HPDE6-E6E7 (cell line): ENCODE results near the gene TSSK2.
A peak's percentile ranks its signal among the peaks of the same experiment; 100 is the strongest.

ENCODE experiments used
- DNase-seq: peaks from one replicate; pipeline ENCODE4 v3.0.0; 2011; ENCODE audit warnings: missing footprints; ENCODE audit errors: extremely low spot score

TSSK2 gene

DNA sequence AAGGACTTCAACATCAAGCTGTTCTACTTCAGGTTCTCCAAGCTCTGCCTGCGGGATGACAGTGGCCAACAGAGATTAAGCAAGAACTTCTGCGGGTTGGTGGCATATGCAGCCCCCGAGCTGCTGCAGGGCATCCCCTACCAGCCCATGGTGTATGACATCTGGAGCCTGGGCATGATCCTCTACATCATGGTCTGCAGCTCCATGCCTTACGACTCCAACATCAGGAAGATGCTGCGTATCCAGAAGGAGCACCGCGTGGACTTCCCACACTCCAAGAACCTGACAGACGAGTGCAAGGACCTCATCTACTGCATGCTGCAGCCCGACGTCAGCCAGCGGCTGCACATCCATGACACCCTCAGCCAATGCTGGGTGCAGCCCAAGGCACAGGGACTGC, 6.1 kb upstream of the TSSK2 start:
- DNase-seq: no peak

DNA sequence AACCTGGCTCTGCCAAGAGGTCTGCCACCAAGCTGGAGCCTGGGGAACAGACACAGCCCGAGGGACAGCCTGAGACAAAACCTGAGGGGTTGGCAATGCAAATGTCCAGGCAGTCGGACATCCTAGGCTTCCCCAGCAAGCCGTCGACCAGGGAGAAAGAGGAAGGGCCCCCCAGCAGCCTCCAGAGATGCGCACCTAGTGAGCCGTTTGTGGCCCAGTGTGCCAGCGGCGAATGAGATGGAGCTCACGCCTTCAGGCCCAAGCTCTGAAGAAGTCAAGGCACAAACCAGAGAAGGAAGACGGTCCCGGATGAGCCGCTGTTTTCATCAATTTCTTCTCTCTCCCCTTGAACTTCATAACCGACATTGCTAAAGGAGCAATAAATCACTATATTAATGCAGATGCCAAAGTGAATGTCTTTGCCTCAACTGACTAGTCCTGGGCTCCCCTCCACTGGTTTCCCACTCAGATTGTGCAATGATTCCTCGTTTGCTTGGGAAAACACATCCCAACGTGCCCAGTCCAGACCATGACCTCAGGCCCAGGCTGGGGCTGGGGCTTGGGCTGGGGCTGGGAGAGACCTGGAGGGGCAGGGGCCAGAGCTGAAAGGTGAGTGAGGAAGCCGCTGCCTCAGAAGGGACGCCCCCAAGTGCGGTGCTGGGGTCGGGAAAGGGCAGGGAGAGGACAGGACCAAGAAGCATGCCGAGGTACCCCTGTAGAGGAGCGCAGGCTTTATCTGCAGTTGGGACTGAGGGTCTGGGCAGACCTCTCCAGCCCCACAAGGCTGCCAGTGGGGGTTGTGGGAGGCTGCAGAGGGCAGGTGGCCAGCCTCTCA, 5.4 kb upstream of the TSSK2 start:
- DNase-seq: no peak

DNA sequence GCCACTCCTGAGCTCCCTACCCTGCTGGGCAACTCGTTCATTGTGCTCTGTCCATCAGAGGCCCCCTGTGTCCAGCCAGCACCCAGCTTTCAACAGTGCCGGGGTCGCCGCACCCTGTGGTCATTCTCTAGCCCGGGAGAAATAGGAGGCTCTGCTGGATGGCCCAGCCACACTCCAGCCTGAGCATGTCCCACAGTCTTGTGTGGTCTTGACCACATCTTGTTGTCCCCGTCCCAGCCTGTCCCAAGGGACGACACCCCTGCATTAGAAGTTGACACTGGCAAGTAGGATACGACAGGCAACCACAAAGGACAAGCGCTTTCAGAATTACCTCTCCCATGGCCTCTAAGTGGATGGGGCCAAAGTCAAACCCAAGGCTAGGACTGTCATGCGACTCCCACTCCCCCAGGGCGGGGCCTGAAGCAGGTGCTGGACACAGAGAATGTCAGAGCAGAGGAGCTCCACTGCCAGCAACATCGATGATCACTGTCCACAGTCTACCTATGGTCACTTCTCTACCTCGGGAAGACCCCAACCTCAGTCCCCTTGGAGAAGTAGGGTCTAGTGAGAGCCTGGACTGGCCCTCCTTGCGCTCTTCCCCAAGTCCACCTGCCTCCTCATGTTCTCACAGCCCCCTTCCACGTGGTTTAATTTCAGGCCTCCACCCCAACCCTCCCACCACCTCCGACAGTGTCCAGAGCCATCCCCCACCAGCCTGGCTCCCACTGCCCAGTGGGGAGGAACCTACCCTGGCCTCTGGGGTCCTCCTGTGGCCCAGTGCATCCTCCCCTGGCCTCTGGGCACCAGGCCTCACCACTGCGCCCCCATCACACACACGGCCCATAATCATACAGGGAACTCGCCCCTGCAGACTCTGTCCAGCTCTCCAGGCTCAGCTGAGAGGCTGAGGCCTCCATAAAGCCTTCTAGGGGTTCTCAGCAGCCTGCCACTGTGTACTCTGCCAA, 4.5 kb upstream of the TSSK2 start:
- no peak for DNase-seq

DNA sequence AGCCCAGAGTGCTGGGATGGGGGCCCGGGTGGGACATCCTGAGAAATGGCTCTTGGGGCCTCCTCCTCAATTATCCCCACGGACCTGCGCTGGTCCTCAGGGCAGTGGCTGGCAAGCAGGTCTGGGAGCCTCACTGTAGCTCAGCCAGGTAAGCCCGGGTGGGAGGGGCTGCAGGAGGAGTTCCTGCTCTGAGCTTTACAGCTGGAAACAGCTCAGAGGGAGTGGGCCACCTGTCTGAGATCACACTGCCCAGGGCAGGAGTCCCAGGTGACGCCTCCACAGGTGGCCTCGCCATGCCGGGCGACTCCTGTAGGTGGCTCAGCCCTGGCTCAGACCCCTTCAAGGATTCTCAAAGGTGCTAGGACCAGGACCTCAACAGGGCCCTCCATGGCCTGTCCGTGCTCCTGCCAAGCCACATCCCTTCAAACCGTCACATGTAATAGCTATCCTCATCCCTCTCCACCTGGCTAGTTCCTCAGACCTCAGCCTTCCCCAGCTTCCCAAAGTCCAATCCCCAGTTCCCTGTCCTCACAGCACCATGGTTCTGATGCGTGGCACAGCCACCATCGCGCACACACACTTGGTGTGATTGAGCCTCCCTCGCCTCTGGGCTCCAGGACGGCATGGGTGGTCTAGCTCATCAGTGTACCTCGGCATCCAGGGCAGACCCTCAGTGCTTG, 3.6 kb upstream of the TSSK2 start:
- DNase-seq: no peak

DNA sequence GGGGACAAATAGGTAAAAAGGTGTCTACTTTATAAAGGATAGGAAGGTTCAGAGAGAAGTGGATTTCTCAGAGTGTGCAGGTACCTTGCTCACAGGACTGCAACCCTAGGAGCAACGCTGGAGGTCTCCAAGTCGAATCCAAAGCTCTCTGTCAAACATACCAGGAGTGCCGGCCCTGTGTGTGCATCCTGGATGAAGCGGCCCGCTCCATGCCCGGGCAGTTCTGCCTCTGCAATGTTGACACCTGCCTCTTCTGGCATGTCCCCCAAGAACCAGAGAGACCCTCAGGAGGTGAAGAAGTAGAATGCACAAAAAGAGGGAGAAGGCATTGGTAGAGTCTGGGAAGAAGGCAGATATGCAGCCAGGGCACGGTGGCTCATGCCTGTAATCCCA, 3.1 kb upstream of the TSSK2 start:
- no peak for DNase-seq

DNA sequence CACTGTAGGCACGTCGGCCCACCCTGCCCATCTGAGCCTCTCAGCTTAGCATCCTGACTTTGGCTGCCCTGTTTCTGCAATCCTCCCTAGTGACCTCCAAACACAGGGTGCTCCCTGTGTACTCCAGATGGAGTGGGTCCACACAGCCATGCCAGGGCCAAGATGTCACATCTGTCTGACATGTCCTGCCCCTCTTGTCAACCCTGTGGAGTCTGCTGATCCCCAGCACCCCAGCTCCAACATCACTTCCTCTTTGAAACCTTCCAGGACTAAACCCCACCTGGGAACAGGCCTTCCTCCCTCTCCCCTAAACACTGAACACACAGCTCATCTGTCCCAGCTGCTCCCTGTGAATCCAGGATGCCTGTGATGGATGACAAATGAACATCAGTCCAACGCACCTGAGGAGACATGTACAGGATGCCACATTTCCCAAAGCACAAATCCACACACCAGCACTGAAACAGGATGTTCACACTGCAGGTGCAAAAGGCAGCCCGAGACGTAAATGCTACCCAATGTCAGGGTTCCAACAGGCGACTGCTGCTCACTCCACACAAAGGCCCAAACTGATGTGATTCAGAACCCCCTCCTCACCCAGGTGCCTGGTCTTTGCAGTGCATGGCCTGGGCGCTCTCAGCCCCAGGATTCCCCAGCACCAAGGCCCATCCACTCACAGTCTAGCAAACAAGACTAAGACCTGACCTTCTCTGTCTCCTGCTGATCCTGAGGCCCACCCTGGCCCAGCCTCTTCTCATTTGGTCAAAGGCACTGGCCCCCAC, 2.0 kb upstream of the TSSK2 start:
- DNase-seq: no peak

DNA sequence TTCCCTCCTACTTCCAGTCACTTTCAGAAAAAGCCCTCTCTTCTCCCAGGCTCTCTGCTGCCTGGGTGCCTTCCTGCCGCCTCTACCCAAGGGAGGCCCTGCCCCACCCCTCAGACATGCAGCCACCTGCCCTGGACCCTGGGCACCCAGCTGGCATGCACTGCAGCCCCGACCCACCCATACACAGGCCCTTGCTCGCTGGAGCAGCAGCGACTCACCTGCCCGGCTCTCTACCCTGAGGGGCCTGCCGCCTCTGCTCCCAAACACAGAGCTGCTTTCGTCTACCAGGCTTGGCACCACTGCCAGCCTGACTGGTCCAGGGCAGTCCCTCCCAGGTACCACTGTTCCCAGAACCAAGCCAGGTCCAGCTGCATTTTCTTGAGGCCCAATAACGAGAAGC, 1.2 kb upstream of the TSSK2 start:
- DNase-seq: peak; percentile 80

DNA sequence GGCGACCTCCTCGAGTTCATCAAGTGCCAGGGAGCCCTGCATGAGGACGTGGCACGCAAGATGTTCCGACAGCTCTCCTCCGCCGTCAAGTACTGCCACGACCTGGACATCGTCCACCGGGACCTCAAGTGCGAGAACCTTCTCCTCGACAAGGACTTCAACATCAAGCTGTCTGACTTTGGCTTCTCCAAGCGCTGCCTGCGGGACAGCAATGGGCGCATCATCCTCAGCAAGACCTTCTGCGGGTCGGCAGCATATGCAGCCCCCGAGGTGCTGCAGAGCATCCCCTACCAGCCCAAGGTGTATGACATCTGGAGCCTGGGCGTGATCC, 542 bp downstream of the TSSK2 start:
- no peak for DNase-seq

DNA sequence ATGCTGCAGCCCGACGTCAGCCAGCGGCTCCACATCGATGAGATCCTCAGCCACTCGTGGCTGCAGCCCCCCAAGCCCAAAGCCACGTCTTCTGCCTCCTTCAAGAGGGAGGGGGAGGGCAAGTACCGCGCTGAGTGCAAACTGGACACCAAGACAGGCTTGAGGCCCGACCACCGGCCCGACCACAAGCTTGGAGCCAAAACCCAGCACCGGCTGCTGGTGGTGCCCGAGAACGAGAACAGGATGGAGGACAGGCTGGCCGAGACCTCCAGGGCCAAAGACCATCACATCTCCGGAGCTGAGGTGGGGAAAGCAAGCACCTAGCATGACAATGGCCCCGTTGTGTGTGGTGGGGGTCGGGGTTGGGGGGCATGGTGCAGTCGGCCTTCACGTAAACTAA, 1.0 kb downstream of the TSSK2 start:
- no peak for DNase-seq

DNA sequence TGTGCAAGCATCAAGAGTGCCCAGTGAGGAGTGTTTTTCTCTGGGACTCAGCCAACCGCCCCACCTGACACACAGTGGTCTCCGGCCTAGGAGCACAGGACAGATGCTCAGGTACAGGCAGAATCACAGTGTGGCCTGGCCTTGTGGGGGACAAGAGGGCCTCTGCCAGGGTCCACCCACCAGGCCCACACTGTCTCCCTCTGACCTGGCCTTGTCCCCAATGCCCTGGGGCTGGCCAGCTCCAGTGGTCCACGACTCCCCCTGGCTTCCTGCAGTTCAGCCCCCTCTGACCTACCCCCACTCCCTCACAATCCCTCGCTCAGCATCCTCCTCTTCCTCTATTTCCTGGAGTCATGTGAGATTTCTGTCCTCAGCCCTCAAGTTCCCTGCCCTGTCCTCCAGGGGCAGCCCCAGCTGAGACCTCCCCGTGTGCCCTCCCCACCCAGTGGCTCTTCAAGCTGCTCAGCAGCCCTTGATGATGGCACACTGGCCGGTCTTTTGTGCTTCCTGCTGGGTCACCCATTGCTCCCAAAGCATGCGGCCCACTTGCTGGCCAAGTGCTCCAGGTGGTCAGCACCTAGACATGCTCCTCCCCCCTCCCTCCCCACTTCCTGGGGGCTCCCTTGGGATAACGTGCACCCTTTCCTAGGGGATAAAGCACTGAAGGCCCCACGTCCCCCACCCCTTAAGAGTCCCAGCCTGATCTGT, 1.7 kb downstream of the TSSK2 start:
- DNase-seq: no peak

DNA sequence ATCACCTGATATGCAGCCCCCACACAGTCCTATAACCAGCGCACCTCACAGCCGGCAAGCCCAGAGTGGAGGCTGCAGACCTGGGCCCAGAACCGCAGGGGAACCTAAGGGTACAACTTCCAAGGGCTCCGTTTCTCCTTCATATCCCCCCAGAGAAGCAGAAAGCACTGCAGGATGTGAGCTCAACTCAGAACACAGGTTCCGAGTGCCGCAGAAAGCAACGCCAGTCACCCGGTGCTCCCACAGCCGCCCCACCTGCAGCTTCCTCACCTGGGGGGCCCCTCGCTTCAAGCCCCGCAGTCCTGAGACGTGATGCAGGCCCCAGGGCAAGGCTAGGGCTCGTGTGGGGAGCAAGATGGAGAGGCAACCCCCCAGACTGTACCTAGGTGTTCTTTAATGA, 2.5 kb downstream of the TSSK2 start:
- DNase-seq: no peak

DNA sequence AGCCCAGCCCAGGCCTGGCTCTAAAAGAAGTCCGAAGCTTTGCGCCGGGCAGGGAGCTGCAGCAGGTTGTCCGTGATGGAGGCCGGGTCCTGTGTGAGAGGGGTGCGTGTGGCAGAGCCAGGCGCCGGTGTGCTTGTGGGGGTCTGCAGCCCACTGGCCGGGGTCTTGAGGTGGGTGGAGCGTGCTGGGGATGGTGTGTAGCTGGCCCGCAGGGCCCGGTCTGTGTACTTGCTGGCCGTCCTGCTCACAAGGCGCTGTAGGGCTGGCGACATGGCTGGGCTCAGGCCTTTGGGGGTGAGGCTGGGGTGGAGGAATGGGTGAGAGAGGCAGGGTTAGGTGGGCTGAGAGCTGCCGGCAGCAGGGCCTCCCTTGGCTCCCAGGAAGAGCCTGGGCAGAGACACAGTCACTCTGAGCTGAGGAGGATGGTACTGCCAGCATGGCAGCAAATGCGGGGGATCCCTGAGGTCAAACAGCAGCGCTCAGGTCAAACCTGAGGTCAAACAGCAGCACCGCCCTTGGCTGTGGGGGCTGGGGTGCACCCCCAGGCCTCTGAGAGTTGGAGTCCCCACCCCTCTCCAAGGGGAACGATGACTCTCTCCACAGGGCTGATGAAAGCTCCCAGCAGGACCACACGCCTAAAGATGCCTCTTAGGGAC, 3.2 kb downstream of the TSSK2 start:
- DNase-seq: no peak

DNA sequence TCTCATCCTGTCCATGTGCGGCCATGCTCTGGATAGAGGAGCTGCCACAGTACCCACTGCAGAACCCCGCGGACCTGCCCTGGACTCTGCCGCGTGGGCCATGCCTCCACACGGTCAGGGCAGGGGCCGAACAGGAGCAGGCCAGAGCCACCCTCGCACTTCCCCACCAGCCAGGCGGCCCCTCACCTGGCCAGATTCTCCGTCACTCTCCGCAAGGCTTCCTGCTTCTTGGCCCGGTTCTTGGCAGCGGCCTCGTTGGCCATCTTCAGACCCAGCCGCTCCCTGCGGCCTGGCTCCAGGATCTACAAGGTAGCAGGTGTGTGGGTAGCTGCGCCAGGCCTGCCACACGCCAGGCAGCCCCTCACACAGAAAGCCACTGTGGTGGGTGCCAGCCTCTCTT, 3.8 kb downstream of the TSSK2 start:
- DNase-seq: no peak

DNA sequence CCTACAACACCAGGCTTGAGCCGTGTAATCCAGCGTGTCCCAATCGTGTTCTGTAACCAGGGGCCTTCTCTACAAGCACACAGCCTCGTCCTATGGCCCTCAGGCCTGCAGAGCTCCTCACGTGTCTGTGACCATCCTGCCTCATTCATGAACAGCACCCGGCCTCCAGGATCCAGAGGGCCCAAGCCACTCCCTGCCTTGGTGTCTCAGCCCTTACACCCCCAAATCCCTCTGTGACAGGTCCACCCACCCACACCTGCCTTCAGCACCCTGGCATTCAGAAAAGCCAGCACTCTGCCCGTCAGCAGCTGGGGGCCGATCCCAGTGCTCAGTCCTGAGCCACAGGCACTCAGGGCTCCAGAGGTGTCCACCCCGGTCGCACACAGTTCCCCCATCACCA, 5.8 kb downstream of the TSSK2 start:
- DNase-seq: no peak

DNA sequence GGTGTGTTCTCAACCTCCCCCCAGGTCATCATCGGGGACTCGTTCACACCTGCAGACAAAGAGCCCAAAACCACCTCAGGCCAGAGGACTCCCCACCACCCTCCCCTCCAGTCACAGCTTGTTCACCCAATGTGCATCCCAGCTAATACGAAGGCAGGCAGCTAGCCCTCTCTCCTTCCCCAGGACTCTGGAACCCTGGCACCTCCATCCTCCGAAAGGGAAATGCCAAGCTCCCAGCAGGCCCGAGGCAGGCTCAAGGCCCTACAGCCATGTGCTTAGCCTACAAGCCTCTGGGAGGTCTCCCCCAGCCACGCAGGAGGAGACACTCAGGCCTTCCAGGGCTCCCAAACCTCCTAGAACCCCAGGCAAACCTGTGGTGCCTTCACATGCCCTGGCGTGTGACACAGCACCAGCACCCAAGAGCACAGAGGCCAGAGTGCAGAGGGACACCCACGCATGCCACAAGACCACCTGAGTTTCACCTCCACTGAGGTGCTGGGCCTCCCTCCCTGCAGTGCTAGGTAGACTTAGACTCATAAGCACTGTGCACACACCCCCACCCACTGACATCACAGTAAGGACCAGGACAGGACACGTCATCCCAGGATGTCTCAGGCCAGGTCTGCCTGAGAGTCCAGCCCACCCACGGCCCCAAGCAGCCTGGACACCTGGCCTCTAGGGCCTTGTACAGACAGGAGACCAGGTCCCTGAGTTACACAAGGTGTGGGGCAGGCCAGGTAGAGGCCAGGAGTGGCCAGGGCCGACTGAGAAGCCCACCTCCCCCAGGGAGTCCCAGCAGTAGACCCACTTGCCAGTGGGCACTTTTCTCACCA, 6.5 kb downstream of the TSSK2 start:
- DNase-seq: no peak

DNA sequence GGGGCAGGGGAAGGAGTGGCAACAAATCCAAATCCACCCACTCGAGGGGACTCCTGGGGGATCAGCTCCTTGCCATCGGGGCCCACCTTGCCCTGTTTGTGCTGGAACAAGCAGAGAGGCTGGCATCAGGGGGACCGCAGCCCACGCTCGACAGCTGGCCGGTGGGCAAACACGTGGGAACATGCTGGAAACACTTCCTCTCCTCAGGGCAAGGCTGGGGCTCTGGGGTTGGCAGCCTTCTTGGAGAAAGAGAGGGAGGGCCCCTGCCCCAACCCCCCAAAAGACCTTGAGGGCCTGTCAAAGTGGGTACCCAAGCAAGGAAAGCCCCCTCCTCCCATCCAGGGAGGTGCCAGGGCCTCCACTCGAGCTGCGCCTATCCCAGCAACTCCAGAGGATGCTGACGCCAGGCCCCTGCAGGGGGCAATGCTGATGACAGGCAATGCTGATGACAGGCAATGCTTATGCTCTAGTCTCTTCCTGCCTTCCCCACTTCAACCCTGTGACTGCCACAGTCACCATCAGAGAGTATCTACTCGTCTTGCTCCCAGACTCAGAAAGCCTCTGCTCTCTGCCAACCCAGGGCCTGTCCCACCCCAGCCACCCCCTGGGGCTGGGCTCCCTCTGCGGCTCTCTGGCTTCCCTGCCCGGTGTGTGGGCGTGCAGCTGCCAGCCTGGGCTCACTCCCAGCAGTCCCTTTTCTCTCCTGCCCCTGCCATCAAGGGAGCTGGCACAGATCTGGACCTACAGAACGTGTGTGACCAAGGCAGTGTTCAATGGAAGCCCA, 7.3 kb downstream of the TSSK2 start:
- DNase-seq: no peak

DNA sequence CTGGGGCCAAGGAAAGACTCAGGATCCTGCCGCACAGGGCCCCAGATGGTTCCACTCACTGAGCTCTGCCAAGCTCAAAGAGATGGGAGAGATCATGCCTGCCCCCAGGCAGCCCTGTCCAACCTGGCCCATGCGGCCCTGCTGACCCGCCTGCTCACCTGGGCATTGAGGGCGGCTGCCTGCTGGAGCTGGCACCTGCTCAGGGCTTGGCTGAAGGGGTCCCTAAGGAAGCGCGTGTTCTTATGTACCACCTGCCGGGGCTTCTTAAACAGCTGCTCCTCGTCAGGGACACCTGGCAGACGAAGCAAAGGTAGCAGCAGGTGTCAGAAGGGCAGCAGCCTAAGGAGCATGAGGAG, 7.9 kb downstream of the TSSK2 start:
- no peak for DNase-seq

DNA sequence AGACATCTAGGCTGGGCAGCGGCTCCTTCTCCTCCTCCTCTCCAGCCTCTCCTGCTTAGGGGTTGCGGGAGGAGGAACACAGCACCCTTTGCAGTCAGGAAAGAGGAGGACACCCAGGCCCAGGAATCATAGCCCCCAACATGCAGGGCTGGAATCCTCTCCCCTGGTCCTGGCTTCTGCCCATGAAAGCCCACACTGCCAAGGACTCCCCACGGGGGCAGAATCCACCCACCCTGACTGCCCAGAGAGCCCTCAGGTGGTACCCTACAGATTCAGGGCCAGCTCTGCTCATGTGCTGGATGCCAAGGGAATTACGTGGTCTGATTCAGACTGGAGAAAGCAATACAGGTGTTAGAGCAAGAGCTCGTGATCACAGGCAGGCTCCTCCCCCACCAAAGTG, 8.9 kb downstream of the TSSK2 start:
- DNase-seq: no peak

DNA sequence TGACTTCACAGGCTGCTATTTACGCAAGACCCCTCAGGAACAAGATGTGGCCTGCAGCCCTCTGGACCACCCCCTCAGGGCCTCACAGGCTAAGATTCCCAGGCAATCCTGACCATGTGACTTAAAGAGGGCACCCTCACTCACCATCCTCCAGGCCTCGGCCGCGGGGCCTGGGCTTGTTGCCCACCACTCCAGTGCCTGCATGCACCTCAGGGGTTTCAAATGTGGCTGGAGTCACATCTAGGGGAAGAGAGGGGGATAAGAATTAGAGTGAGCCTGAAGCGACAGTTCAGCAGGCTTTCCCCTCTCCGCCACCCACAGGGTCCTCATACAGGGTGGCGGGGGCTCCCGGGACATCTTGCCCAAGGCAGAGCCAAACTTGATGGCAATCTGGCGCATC, 11.3 kb downstream of the TSSK2 start:
- no peak for DNase-seq
